ENCODE results near the gene COG2. TPM values are rescaled to one million over a fixed set of nuclear protein-coding genes. Genes with fewer than 3 reads are reported as not detected.
"Not testable (repeated sequence)": the region's sequence is repeated elsewhere in the genome, so short reads cannot be mapped to it uniquely, and the experiment has no call there.

COG2 gene
- total RNA-seq, 1 experiment from 2014 or later: 26.7 TPM

- Histone ChIP-seq H3K36me3 (no peaks in the 10 kb centered on the region), H3K4me3 (no peak overlapping the region), H3K4me1 (replicated peaks) (peaks cover 6% of the 10 kb centered on the region), H3K27ac (no peak overlapping the region), H3K9me3 (replicated peaks) (no peaks in the 10 kb centered on the region), H3K27me3 (replicated peaks) (peaks cover 11% of the 10 kb centered on the region; the same call in 1 of the 2 replicates)
- no peak for DNase-seq (ENCODE audit: low read depth in 1 of 2, low spot score in 2 of 2)
Measured at GRCh38 chr1:230636575-230637148, 5.6 kb upstream of the COG2 start.

GRCh38 chr1:230639714-230640209, 2.5 kb upstream of the COG2 start:
- no peaks in the 10 kb centered on the region for H3K9me3 ChIP-seq (replicated peaks)
- no peak for DNase-seq (ENCODE audit: low read depth in 1 of 2, low spot score in 2 of 2)
- H3K4me3 ChIP-seq: no peak overlapping the region
- no peak overlapping the region for H3K27ac ChIP-seq
- H3K27me3 ChIP-seq (replicated peaks): peaks cover 11% of the 10 kb centered on the region; the same call in 1 of the 2 replicates
- H3K4me1 ChIP-seq (replicated peaks): peaks cover 21% of the 10 kb centered on the region
- H3K36me3 ChIP-seq: peaks cover 4% of the 10 kb centered on the region; the same call in 1 of the 2 replicates

GRCh38 chr1:230641346-230641745, 935 bp upstream of the COG2 start:
- Histone ChIP-seq H3K4me1 (replicated peaks) (peaks cover 21% of the 10 kb centered on the region), H3K27me3 (replicated peaks) (peaks cover 11% of the 10 kb centered on the region; the same call in 1 of the 2 replicates), H3K4me3 (no peak overlapping the region), H3K9me3 (replicated peaks) (no peaks in the 10 kb centered on the region), H3K27ac (no peak overlapping the region), H3K36me3 (peaks cover 4% of the 10 kb centered on the region; the same call in 1 of the 2 replicates)
- DNase-seq (ENCODE audit: low read depth in 1 of 2, low spot score in 2 of 2): no peak

- DNase-seq (ENCODE audit: low read depth in 1 of 2, low spot score in 2 of 2): no peak
- Histone ChIP-seq H3K4me3 (peak overlapping the region; percentile 85), H3K36me3 (peaks cover 4% of the 10 kb centered on the region; the same call in 1 of the 2 replicates), H3K4me1 (replicated peaks) (peaks cover 21% of the 10 kb centered on the region), H3K27me3 (replicated peaks) (peaks cover 11% of the 10 kb centered on the region; the same call in 1 of the 2 replicates), H3K9me3 (replicated peaks) (no peaks in the 10 kb centered on the region), H3K27ac (no peak overlapping the region)
Measured at GRCh38 chr1:230641900-230642262, 400 bp upstream of the COG2 start.

GRCh38 chr1:230643908-230644307, 1.6 kb downstream of the COG2 start:
- H3K9me3 ChIP-seq (replicated peaks): no peaks in the 10 kb centered on the region
- H3K27ac ChIP-seq: no peak overlapping the region
- DNase-seq (ENCODE audit: low read depth in 1 of 2, low spot score in 2 of 2): no peak
- peaks cover 4% of the 10 kb centered on the region; the same call in 1 of the 2 replicates for H3K36me3 ChIP-seq
- peaks cover 21% of the 10 kb centered on the region for H3K4me1 ChIP-seq (replicated peaks)
- no peak overlapping the region for H3K4me3 ChIP-seq
- no peaks in the 10 kb centered on the region for H3K27me3 ChIP-seq (replicated peaks)

- no peak for DNase-seq (ENCODE audit: low read depth in 1 of 2, low spot score in 2 of 2)
- H3K4me1 ChIP-seq (replicated peaks): peaks cover 13% of the 10 kb centered on the region
- H3K27me3 ChIP-seq (replicated peaks): no peaks in the 10 kb centered on the region
- no peak overlapping the region for H3K4me3 ChIP-seq
- H3K36me3 ChIP-seq: peaks cover 4% of the 10 kb centered on the region; the same call in 1 of the 2 replicates
- no peaks in the 10 kb centered on the region for H3K9me3 ChIP-seq (replicated peaks)
- no peak overlapping the region for H3K27ac ChIP-seq
Measured at GRCh38 chr1:230646710-230647302, 4.5 kb downstream of the COG2 start.

GRCh38 chr1:230647321-230647720, 5.0 kb downstream of the COG2 start:
- Histone ChIP-seq H3K36me3 (peaks cover 4% of the 10 kb centered on the region; the same call in 1 of the 2 replicates), H3K4me3 (no peak overlapping the region), H3K4me1 (replicated peaks) (peaks cover 10% of the 10 kb centered on the region), H3K27ac (no peak overlapping the region), H3K27me3 (replicated peaks) (no peaks in the 10 kb centered on the region), H3K9me3 (replicated peaks) (no peaks in the 10 kb centered on the region)
- no peak for DNase-seq (ENCODE audit: low read depth in 1 of 2, low spot score in 2 of 2)

GRCh38 chr1:230648114-230648513, 5.8 kb downstream of the COG2 start:
- no peak for DNase-seq (ENCODE audit: low read depth in 1 of 2, low spot score in 2 of 2)
- H3K9me3 ChIP-seq (replicated peaks): no peaks in the 10 kb centered on the region
- H3K27me3 ChIP-seq (replicated peaks): no peaks in the 10 kb centered on the region
- H3K27ac ChIP-seq: no peak overlapping the region
- peaks cover 10% of the 10 kb centered on the region for H3K4me1 ChIP-seq (replicated peaks)
- no peaks in the 10 kb centered on the region for H3K36me3 ChIP-seq
- H3K4me3 ChIP-seq: no peak overlapping the region

GRCh38 chr1:230650300-230650699, 8.0 kb downstream of the COG2 start:
- Histone ChIP-seq H3K9me3 (replicated peaks) (no peaks in the 10 kb centered on the region), H3K4me1 (replicated peaks) (no peaks in the 10 kb centered on the region), H3K27me3 (replicated peaks) (no peaks in the 10 kb centered on the region), H3K36me3 (no peaks in the 10 kb centered on the region), H3K4me3 (no peak overlapping the region), H3K27ac (no peak overlapping the region)
- no peak for DNase-seq (ENCODE audit: low read depth in 1 of 2, low spot score in 2 of 2)

- Histone ChIP-seq H3K27me3 (replicated peaks) (no peaks in the 10 kb centered on the region), H3K4me1 (replicated peaks) (no peaks in the 10 kb centered on the region), H3K27ac (no peak overlapping the region), H3K9me3 (replicated peaks) (no peaks in the 10 kb centered on the region), H3K4me3 (no peak overlapping the region), H3K36me3 (no peaks in the 10 kb centered on the region)
- no peak for DNase-seq (ENCODE audit: low read depth in 1 of 2, low spot score in 2 of 2)
Measured at GRCh38 chr1:230651235-230651634, 9.0 kb downstream of the COG2 start.

GRCh38 chr1:230656719-230657118, 14.4 kb downstream of the COG2 start:
- H3K4me1 ChIP-seq (replicated peaks); DNase-seq (ENCODE audit: low read depth in 1 of 2, low spot score in 2 of 2); H3K9me3 ChIP-seq (replicated peaks); H3K27me3 ChIP-seq (replicated peaks); H3K4me3 ChIP-seq; H3K27ac ChIP-seq: not testable (repeated sequence)
- peaks cover 15% of the 10 kb centered on the region; the same call in 1 of the 2 replicates for H3K36me3 ChIP-seq

GRCh38 chr1:230658103-230658502, 15.8 kb downstream of the COG2 start:
- not testable (repeated sequence) for H3K27me3 ChIP-seq (replicated peaks); DNase-seq (ENCODE audit: low read depth in 1 of 2, low spot score in 2 of 2); H3K4me3 ChIP-seq; H3K9me3 ChIP-seq (replicated peaks); H3K27ac ChIP-seq; H3K4me1 ChIP-seq (replicated peaks)
- H3K36me3 ChIP-seq: peaks cover 15% of the 10 kb centered on the region; the same call in 1 of the 2 replicates

- Histone ChIP-seq H3K36me3 (peaks cover 15% of the 10 kb centered on the region), H3K27ac (no peak overlapping the region), H3K9me3 (replicated peaks) (no peaks in the 10 kb centered on the region), H3K4me1 (replicated peaks) (no peaks in the 10 kb centered on the region), H3K27me3 (replicated peaks) (no peaks in the 10 kb centered on the region), H3K4me3 (no peak overlapping the region)
- no peak for DNase-seq (ENCODE audit: low read depth in 1 of 2, low spot score in 2 of 2)
Measured at GRCh38 chr1:230658691-230659090, 16.4 kb downstream of the COG2 start.

- DNase-seq (ENCODE audit: low read depth in 1 of 2, low spot score in 2 of 2): no peak
- Histone ChIP-seq H3K4me1 (replicated peaks) (no peaks in the 10 kb centered on the region), H3K4me3 (no peak overlapping the region)
Measured at GRCh38 chr1:230661976-230662375, 19.7 kb downstream of the COG2 start.

More at GRCh38 chr1:230661976-230662375, 19.7 kb downstream of the COG2 start:
- H3K36me3 ChIP-seq: peaks cover 25% of the 10 kb centered on the region
- no peaks in the 10 kb centered on the region for H3K9me3 ChIP-seq (replicated peaks)
- H3K27me3 ChIP-seq (replicated peaks): no peaks in the 10 kb centered on the region
- H3K27ac ChIP-seq: no peak overlapping the region

All from SJSA1 (cell line).